ENCODE data around the gene RTP5. TPM values are rescaled to one million over a fixed set of nuclear protein-coding genes. Genes with fewer than 3 reads are reported as not detected.

The RTP5 gene
- total and polyA plus RNA-seq, 2 experiments from 2014 or later: not detected

GRCh38 chr2:241885946-241886643 is 16.6 kb downstream of the RTP5 start:
- peaks cover 7% of the 10 kb centered on the region; the same call in 1 of the 2 replicates for H3K27me3 ChIP-seq (replicated peaks; ENCODE audit: insufficient read depth)
- H3K27ac ChIP-seq: no peak overlapping the region
- no peaks in the 10 kb centered on the region for H3K79me2 ChIP-seq (ENCODE audit: insufficient read depth)
- no peaks in the 10 kb centered on the region for H4K20me1 ChIP-seq (ENCODE audit: insufficient read depth)
- H2AFZ ChIP-seq: no peak overlapping the region
- 57 to 60% methylated on average over 15 of the region's 15 CpGs for WGBS, 2 experiments (ENCODE audit: low coverage in 1 of 2, low lambda C conversion rate in 2 of 2, missing lambda C conversion rate in 2 of 2)
- H3K4me2 ChIP-seq (ENCODE audit: unreplicated experiment): no peak overlapping the region
- H3F3A ChIP-seq (ENCODE audit: insufficient read depth): peaks cover 14% of the 10 kb centered on the region
- in situ Hi-C loops (cut with MboI): no loop called here
- no peaks in the 10 kb centered on the region for H3K9me2 ChIP-seq (ENCODE audit: insufficient read depth)
- no peak overlapping the region for H3K4me3 ChIP-seq
- DNase-seq: no peak
- peaks cover 16% of the 10 kb centered on the region for H3K4me1 ChIP-seq (ENCODE audit: insufficient read depth)
- no peak overlapping the region for H3K9ac ChIP-seq
- no peak for TF ChIP-seq EZH2 (IDR thresholded peaks at IDR 0.05; ENCODE audit: insufficient read depth, poor library complexity, severe bottlenecking)
- no peak for TF ChIP-seq EZH2phosphoT487 (IDR thresholded peaks at IDR 0.05; ENCODE audit: insufficient read depth, low read depth)
- no peaks in the 10 kb centered on the region for H3K9me3 ChIP-seq (ENCODE audit: low read depth)
- no peaks in the 10 kb centered on the region for H3K36me3 ChIP-seq (ENCODE audit: low read depth)

GRCh38 chr2:241886840-241887447 is 17.4 kb downstream of the RTP5 start:
- H3K4me1 ChIP-seq (ENCODE audit: insufficient read depth): peaks cover 16% of the 10 kb centered on the region
- H3K9me2 ChIP-seq (ENCODE audit: insufficient read depth): no peaks in the 10 kb centered on the region
- DNase-seq: no peak
- no peak overlapping the region for H3K4me3 ChIP-seq
- H3K36me3 ChIP-seq (ENCODE audit: low read depth): no peaks in the 10 kb centered on the region
- H3K4me2 ChIP-seq (ENCODE audit: unreplicated experiment): no peak overlapping the region
- in situ Hi-C loops (cut with MboI): no loop called here
- no peaks in the 10 kb centered on the region for H4K20me1 ChIP-seq (ENCODE audit: insufficient read depth)
- peaks cover 14% of the 10 kb centered on the region for H3F3A ChIP-seq (ENCODE audit: insufficient read depth)
- no peaks in the 10 kb centered on the region for H3K79me2 ChIP-seq (ENCODE audit: insufficient read depth)
- no peak overlapping the region for H3K9ac ChIP-seq
- no peak overlapping the region for H2AFZ ChIP-seq
- H3K9me3 ChIP-seq (ENCODE audit: low read depth): no peaks in the 10 kb centered on the region
- peaks cover 7% of the 10 kb centered on the region; the same call in 1 of the 2 replicates for H3K27me3 ChIP-seq (replicated peaks; ENCODE audit: insufficient read depth)
- TF ChIP-seq EZH2 (IDR thresholded peaks at IDR 0.05; ENCODE audit: insufficient read depth, poor library complexity, severe bottlenecking) (no peak), EZH2phosphoT487 (IDR thresholded peaks at IDR 0.05; ENCODE audit: insufficient read depth, low read depth) (no peak)
- no peak overlapping the region for H3K27ac ChIP-seq
- 95% methylated on average over 19 of the region's 19 CpGs for WGBS, 2 experiments (ENCODE audit: low coverage in 1 of 2, low lambda C conversion rate in 2 of 2, missing lambda C conversion rate in 2 of 2)

- no peaks in the 10 kb centered on the region for H3K9me2 ChIP-seq (ENCODE audit: insufficient read depth)
- no peaks in the 10 kb centered on the region for H4K20me1 ChIP-seq (ENCODE audit: insufficient read depth)
- H3K27me3 ChIP-seq (replicated peaks; ENCODE audit: insufficient read depth): peaks cover 7% of the 10 kb centered on the region; the same call in 1 of the 2 replicates
- H3K9me3 ChIP-seq (ENCODE audit: low read depth): no peaks in the 10 kb centered on the region
- in situ Hi-C loops (cut with MboI): no loop called here
- H3K36me3 ChIP-seq (ENCODE audit: low read depth): no peaks in the 10 kb centered on the region
- H2AFZ ChIP-seq: no peak overlapping the region
- no peak overlapping the region for H3K27ac ChIP-seq
- no peak for TF ChIP-seq EZH2phosphoT487 (IDR thresholded peaks at IDR 0.05; ENCODE audit: insufficient read depth, low read depth)
- TF ChIP-seq EZH2 (IDR thresholded peaks at IDR 0.05; ENCODE audit: insufficient read depth, poor library complexity, severe bottlenecking): no peak
- H3K9ac ChIP-seq: no peak overlapping the region
- peaks cover 12% of the 10 kb centered on the region for H3K4me1 ChIP-seq (ENCODE audit: insufficient read depth)
- H3K4me3 ChIP-seq: no peak overlapping the region
- WGBS, 2 experiments (ENCODE audit: low coverage in 1 of 2, low lambda C conversion rate in 2 of 2, missing lambda C conversion rate in 2 of 2): 89 to 94% methylated on average over 19 to 23 of the region's 24 CpGs
- peaks cover 7% of the 10 kb centered on the region for H3F3A ChIP-seq (ENCODE audit: insufficient read depth)
- H3K4me2 ChIP-seq (ENCODE audit: unreplicated experiment): no peak overlapping the region
- H3K79me2 ChIP-seq (ENCODE audit: insufficient read depth): no peaks in the 10 kb centered on the region
- no peak for DNase-seq
These were observed 18.4 kb downstream of the RTP5 start for GRCh38 chr2:241887806-241888522.

- no peaks in the 10 kb centered on the region for H4K20me1 ChIP-seq (ENCODE audit: insufficient read depth)
- H3F3A ChIP-seq (ENCODE audit: insufficient read depth): peaks cover under 1% of the 10 kb centered on the region; the same call in 1 of the 2 replicates
- no peak overlapping the region for H3K9ac ChIP-seq
- in situ Hi-C loops (cut with MboI): no loop called here
- no peaks in the 10 kb centered on the region for H3K9me3 ChIP-seq (ENCODE audit: low read depth)
- no peak overlapping the region for H2AFZ ChIP-seq
- H3K79me2 ChIP-seq (ENCODE audit: insufficient read depth): no peaks in the 10 kb centered on the region
- no peaks in the 10 kb centered on the region for H3K36me3 ChIP-seq (ENCODE audit: low read depth)
- H3K9me2 ChIP-seq (ENCODE audit: insufficient read depth): no peaks in the 10 kb centered on the region
- no peak overlapping the region for H3K4me2 ChIP-seq (ENCODE audit: unreplicated experiment)
- DNase-seq: no peak
- no peak overlapping the region for H3K27ac ChIP-seq
- no peak for TF ChIP-seq EZH2phosphoT487 (IDR thresholded peaks at IDR 0.05; ENCODE audit: insufficient read depth, low read depth)
- no peak for TF ChIP-seq EZH2 (IDR thresholded peaks at IDR 0.05; ENCODE audit: insufficient read depth, poor library complexity, severe bottlenecking)
- no peak overlapping the region for H3K4me3 ChIP-seq
- H3K27me3 ChIP-seq (replicated peaks; ENCODE audit: insufficient read depth): peaks cover 7% of the 10 kb centered on the region; the same call in 1 of the 2 replicates
- peaks cover 8% of the 10 kb centered on the region for H3K4me1 ChIP-seq (ENCODE audit: insufficient read depth)
- WGBS, 2 experiments (ENCODE audit: low coverage in 1 of 2, low lambda C conversion rate in 2 of 2, missing lambda C conversion rate in 2 of 2): 61 to 64% methylated on average over 4 to 6 of the region's 6 CpGs
These were observed 19.1 kb downstream of the RTP5 start for GRCh38 chr2:241888641-241889040.

Data from GM23248 (cell line).